ENCODE data around the gene MAPK11.
A peak's percentile ranks its signal among the peaks of the same experiment; 100 is the strongest.

MAPK11 gene

DNA sequence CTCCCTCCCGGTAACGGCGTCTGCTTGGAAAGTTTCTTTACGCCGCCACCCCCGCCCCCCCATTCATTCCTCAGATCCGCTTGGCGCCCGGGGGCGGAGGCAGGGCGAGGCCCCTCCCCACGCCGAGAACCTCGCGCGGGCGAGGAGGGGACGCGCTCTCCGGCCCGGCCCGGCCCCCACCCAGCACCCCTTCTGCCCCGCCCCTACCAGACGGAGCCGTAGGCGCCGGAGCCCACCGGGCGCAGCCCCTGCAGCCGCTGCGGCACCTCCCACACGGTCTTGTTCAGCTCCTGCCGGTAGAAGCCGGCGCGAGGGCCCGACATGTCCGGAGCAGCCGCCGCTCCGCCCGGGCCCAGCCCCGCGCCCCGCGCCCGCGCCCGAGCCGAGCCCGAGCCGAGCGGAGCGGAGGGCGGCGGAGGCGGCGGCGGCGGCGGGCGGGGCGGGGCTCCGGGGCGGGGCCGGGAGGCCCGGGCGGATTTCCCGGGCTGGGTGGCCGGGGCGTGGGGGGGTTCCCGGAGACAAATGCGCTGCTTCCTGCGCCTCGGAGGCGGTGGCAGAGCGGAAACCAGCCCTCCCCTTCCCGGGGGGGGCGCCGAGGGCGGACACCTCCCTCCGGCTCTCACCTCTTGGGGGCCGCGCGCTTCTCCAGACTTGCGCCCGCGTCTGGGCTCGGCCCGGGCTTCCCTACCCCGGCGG is at the start of gene MAPK11:
Gene MAPK11 (minus strand): TSS at position 411 of the 696 bp plus-strand sequence. CDS start 88 bp downstream, at position 323.
- DNase-seq, result peak; percentile 10

DNA sequence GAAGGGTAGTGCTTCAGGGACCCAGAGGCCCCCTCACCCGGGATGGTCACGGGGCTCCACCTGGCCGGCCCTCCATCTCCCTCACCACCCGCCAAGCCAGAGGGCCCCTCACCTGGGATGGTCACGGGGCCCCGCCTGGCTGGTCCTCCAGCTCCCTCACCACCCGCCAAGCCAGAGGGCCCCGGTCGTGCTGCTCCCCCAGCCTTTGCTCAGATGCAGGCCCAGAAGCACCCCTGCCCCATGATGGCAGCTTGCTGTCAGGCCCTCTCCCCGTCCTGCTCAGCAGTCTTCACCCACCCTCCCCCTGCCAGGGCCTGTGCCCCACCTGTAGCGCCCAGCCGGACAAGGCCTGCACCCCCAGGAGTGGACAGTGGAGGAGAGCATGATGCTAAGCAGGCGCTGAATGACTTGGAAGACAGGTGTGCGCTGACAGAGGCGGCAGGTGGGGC is 49.3 kb upstream of the MAPK11 start:
- no peak for DNase-seq

DNA sequence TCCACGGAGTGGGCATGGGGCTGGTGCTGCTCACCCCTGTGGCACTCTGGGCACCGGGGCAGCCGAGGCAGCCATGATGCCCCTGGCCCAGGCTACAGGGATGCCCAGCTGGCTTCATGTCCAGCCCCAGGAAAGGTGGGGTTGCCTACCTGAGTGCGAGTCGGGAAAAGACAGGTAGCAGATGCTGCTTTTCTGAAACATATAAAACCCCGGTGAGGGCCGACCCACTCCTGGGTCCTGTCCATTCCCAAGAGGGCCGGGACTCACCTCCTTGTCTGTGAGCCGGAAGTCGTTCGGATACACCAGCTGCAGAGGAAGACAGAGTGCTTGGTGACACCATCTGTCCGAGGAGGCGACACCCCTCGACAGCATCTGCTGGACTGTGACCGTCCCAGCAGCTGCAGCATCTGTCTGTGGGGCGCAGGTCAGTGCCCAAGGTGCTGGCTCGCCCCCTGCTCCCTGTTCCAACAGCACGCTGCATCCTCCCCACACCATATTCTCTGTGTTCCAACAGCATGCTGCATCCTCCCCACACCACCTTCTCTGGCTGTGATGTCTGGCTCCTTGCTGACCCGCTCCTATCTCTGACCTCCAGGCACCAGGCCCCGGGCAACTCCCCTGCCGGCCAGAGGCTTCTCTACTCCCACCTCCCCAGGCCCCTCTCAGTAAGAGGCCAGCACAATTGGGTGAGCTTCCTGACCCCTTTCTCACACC is 48.7 kb upstream of the MAPK11 start:
- no peak for DNase-seq

DNA sequence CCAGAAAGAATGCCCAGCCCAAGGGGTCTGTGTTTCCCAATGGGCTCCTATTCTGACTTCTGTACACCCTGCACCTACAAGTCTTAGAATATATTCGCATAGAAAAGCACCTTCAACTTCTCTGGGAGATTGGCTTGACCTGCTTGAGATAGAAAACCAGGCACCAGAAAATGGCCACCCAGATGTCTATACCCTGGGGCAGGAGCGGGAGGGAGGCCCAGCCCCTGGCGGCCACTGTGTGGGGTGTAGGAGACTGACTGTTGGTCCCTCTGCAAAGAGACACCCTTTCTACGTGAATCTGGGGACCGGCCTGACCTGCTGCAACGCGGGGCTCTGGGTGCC is 48.1 kb upstream of the MAPK11 start:
- no peak for DNase-seq

DNA sequence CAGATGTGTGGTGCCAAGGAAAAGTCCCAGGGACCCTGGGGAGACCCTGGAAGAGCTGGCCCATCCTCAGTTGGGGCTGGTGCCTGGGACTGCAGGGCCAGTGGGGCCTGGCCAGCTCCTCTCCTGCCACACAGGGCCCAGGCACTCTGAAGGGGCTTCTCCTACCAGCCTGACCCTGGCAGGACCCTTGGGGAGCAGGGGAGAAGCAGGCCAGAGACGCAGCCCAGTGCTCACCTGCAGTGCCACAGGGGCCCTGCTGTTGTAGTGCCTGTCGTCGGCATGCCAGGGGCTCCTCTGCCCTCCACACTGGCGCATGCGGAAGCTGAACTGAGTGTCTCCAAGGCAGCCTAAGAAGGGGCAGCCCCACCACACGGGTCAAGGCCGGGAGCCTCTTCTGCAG is 47.5 kb upstream of the MAPK11 start:
- DNase-seq, result no peak

DNA sequence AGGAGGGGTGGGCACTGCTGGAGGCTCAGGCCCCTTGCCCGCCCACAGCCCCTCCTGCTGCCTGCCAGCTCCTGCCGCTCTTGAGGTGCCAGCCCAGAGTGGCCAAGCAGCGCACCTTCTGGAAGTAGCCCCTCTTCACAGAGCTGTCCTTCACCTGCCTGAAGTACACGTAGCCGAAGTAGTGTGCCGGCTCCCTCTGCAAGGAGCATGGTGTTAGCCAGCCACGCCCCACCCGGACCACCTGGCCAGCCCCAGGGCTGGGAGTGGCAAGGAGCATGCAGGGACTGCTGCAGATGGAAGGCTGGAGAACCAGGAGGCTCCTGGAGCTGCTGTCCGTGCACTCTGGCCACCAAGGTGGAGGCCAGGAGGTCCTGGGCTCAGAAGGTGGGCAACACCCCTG is 47.0 kb upstream of the MAPK11 start:
- DNase-seq, result no peak

DNA sequence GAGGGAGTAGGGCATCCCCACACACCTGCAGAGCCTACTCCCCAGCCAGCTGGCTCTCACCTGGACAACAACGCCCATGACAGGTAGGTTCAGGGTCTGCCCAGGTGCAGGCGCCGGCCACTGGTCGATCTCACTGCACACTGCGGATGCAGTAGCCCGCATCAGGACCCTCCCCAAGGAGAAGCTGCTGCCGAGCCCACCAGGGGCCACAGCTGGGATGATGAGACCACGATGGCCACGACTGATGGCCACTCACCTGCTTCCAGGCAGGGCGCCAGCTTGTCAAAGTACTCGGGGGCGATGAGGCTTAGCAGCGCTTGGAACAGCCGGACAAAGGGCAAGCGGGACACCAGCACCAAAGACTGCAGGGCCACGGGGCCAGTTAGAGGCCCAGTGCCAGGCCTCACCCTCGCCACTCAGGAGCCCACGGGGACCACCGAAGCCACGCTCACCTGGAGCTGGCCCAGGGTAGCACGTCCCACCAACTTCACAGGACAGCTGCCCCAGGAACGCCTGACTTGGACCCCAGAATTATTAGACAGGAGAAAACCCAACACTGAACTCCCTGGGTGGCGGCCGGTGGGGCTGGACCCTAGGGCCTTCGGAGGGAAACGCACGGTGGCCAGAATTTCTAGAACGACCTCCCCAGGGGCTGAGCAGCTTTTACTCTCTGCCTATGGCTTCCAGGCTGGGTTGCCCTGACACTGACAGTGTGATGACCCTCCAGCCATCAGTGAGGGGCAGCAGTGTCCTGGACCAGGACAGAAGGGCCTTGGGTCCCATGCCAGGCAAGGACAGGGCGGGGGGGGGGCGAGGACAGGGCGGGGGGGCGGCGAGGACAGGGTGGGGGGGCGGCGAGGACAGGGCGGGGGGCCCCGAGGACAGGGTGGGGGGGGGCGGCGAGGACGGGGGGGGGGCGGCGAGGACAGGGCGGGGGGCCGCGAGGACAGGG is 46.2 kb upstream of the MAPK11 start:
- DNase-seq, result no peak

DNA sequence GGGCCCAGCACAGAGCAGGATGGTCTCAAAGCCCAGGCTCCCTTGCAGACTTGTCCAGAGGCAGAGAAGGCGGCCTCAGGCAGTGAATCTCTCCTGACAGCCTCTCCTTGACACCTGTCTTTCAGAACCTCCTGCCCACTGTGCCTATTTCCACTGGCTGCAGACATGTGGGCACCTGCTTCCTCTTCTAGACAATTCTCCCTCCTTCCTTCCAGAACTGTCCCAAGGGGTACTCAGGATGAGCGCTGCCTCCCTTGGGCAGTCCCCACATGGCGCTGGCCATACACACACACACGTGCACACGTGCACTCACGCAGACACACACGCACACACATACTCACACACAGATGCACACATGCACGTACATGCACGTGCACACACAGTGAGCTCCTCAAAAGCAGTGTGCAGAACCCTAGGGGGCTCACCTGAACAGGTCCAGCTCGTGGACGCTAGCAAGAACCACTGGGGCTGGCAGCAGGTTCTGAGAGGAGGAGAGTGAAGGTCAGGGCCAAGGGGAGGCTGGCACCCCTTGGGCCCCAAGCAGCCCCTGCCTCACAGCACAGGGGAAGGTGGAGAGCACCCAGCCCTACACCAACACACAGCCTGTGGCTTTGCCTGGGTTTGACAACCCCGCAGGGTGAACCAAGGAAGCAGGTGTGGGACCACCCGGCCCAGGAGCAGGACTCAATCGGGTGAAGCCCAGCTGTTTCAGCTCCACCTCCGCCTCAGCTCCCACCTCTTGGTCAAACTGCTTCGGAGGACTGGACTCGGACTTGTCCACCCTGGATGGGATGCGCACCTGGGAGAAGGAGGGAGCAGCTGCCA is 45.3 kb upstream of the MAPK11 start:
- DNase-seq, result no peak

DNA sequence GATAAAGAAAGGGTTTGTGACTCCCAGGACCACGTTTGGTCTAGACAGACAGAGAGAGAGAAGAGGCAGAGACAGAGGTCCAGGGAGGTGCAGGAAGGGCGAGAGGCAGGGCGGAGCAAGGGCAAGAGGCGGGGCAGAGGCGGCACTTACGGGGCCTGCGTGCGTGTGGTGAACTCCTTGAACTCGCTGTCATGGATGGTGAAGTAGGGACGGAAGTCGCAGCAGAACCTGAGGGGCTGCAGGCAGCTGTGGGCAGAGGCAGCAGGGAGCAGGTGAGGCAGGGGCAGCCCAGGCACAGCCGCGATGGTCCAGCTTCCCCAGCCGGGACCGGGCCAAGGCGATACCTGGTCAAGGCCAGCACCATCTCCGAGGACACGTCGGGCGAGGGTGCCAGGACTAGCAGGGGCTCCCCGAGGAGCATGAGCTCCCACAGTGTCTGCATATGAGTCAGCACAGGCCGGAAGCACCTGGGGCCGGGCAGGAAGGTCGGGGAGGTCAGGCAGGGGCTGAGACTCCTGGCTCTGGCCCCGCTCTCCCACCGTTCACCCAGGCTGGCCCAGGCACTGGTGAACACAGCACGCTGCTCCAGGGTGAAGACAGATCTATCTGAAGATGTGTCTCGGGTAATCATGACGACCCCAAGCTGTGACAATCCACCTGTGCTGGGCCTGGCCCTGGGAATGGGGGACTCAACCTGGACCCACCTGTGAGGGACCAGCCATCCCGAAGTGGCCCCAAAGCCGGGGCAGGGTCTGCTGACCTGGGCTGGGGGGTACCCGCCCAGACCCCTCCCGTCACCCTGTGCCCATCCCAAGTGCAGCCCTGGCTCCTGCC is 44.5 kb upstream of the MAPK11 start:
- no peak for DNase-seq

DNA sequence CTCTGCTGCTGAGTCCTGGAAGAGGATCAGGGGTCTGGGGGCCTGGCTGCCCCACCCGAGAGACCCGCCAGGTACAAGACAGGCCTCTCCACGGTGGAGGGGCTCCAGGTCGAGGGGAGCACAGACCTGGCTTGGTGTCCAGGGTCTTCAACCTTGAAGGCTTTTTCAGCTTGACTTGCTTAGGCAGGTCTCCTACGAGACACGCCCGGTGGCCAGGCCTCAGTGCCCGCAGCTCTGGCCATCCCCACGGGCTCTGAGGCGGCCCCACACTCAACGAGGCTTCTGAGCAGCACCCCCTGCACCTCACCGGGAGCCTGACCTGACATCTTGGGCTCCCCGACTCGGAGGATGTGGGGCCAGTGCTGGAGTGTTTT is 43.9 kb upstream of the MAPK11 start:
- DNase-seq, result no peak

DNA sequence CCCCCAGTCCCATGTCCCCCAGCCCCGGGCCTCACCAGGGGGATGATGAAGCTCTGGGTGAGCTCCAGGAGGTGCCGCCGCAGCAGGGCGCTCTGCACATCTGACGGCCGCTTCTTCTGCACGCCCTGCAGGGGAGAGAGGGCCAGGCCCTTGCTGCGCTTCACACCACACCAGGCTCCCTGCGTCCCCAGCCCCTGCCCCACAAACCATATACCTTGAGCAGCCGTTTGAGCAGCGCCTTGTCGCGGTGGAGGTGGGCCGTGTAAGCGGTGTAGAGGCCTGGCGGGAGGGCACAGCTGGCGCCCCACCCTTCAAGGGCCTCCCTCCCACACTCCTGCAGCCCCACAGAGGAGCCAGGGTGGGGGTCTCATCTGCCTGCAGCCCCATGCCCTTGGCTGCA is 43.4 kb upstream of the MAPK11 start:
- DNase-seq, result no peak

DNA sequence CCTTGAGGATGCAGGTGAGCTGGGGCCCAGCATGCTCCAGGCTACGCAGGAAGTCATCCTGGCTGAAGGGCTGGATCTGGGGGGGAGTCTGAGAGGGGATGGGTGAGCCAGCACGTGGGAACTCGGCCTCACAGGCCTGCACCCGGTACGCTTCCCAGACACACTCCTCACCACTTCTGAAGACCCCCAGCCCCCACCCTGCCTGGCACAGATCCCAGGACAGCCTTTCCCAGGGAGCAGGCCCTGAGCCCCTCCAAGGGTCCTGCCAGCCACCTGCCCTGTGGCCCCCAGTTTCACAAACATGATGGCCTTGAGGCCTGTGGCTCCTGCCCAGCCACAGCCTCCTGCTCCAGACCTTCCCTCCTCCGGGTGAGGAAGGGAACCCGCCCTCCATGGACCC is 42.8 kb upstream of the MAPK11 start:
- no peak for DNase-seq

DNA sequence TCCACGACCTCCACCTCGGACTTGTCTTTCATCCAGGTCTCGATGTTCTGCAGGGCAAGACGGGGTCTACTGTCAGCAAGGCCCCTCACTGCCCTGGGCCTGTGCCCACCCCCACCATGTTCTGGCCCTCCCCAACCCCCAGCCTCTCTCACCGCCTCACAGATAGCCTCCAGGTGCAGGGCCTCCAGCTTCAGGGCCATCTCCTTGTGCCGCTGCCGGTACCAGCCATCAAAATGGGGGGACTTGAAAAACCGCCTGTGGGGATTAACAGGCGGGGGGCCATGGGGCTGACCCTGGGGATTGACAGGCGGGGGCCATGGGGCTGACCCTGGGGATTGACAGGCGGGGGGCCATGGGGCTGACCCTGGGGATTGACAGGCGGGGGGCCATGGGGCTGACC is 42.2 kb upstream of the MAPK11 start:
- DNase-seq, result no peak

DNA sequence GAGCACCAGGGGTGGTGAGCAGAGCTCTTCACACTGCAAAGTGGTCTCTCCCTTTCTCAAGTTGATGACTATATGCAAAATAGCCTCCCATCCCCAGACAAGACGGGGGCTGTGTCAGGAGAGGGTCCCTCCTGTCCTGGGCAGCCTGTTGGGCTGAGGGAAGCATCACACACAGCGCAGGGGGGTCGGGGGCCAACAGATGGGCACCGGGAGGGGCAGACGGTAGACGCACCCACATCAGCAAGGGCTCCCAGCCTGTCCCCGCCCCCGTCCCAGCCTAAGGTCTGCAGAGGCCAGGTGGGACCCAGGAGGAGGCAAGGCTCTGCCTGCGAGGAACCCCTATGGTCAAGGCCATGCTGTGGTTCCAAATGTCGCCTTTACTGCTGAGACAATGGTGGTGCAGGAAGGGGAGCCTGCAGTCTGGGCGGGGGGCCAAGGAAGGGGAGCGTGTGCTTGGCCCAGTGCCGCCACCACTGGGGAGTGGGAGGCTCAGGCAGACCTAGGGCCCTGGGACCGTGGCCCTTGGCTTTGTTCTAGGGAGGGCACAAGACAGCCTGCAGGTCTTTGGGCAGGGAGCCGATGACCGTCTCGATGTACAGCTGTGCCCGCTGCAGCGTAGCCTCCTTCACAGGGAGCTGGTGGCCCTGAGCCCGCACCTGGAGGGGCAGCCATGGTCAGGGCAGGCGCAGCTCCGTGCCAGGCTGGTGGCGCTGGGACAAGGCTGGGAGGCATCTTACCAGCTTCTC is 41.6 kb upstream of the MAPK11 start:
- DNase-seq, result no peak

DNA sequence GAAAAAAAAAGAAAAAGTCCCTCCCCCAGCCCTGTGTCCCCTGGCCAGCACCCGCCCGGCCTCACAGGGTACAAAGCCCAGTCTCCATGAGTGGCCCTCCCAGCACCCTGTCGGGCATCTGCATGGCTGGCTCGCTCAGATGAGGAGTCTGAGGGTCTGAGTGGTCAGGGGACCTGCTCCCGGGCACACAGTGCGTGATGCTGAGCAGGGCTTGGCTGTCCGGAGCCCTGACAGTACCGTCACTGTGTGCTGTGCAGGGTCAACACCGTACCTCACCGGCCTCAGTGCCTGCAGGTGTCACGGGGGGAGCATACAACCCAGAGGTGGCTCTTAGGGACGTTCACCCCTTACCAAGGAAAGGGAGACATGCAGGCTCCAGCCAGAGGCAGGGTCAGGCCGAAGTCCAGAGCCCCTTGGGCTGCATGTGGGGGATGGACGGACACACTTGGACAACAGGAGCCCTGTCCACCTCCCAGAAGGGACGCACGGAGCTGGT is 40.8 kb upstream of the MAPK11 start:
- no peak for DNase-seq

DNA sequence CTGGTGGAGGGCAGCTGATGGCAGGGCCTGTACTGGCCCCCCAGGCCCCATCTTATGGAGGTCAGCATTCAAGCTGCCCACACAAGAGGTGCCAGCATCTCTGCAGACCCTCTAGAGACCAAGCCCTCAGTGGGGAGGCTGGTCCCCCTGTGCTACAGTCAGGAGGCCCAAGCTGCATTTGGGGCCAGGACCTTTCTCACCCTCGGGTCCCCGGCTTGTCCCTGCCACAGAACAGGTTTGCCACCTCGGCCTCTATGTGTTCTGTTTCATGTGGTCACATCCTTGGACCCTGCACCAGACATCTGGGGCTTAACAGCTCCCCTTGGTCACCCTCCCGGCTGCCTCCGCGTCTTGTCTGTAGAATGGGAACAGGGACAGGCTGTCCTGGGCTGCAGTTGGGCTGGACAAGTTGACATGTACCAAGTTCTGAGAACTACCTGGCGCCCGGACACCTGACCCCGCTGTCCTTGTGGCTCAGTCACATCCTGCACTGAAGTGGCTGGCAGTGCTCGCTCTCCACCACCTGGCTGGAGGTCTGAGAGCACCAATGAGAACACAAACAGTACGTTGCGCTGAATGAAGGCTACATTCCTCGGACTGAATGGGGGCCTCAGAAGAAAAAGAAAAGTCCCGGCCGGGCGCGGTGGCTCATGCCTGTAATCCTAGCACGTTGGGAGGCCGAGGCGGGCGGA is 40.0 kb upstream of the MAPK11 start:
- DNase-seq, result no peak

DNA sequence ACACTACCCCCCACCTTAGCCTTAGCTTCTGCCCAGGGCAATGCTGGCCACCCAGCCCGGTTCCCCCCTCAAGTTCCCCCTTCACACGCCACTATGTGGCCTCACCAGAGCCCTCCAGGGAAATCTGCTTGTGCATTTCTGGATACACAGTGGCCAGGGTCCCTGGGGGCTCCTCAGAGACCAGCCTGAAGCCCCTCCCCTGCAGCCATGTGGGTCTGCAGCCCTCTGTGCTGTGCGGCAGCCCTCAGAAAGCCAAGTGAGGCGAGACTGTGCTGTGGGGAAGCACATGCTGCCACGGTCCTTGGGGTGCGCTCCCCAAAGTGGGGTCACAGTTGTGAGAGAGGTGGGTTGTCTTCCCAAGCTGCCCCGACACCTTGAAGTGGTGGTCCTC is 39.4 kb upstream of the MAPK11 start:
- no peak for DNase-seq

DNA sequence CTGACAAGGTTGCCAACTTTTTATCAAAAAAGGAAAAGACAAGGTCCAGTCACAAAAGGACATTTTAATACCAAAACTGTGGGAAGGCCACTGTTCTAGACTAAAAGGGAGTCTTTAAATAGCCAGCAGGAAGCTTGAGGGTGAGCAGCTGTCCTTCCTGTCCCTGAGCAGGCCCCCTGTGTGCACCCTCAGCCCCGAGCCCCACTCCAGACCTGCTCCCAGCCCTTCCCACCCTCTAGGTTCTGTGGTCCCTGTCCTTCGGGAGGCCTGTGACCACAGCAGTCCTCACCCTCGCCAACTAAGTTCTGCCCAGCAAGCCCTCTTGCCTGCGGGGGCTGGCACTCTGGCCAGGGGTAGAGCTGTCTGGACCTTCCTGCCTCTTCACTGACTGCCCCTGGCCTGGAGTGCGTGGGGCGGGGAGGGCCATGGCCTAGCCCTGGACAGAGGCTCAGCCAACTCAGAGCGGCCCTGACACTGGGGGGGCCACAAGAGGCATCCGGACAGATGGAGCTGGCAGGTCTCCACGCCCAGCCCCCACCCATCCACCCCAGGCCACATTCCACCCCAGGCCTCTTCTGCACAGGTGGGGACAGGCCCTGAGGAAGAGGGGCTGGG is 38.9 kb upstream of the MAPK11 start:
- DNase-seq, result no peak

DNA sequence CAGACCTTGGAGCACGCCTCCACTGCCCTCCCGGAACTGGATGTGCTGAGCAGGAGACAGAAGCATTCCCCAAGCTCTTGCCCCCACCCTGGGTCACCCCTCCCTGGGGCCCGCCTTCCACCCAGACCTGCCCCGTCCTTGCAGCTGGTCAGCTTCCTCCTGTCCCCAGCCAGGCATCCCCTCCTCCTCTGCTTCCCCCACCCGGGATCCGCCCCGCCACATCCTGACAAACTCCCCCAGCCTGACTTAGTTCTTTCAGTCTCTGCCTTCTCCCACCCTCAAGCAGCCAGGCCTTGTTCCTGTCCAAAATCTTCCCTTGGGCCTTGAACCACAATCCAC is 38.4 kb upstream of the MAPK11 start:
- DNase-seq, result no peak

Measured in NCI-H748 treated with DMSO at 0.1 percent for 48 hours (cell line).